ENCODE results near the gene MAGEF1. TPM values are rescaled to one million over a fixed set of nuclear protein-coding genes. Genes with fewer than 3 reads are reported as not detected.

MAGEF1 gene
- total RNA-seq, 1 experiment from 2014 or later, result 31.9 TPM

- Histone ChIP-seq H2BK15ac (ENCODE audit: low read depth, low read length) (no peak overlapping the region), H3K4ac (ENCODE audit: low read depth, low read length) (no peak overlapping the region), H3K4me2 (ENCODE audit: insufficient read depth, insufficient read length, low read length) (no peak overlapping the region), H3T11ph (ENCODE audit: low read length) (no peak overlapping the region), H3K9ac (ENCODE audit: extremely low read depth, insufficient read length, low read length) (no peak overlapping the region), H2BK5ac (ENCODE audit: insufficient read length, low read length) (no peak overlapping the region), H3K79me2 (ENCODE audit: insufficient read depth, low read length) (no peaks in the 10 kb centered on the region), H3K4me1 (ENCODE audit: insufficient read depth, low read length) (peaks cover 7% of the 10 kb centered on the region; the same call in 1 of the 2 replicates), H3K79me1 (ENCODE audit: insufficient read depth, low read depth, low read length, poor library complexity, severe bottlenecking) (no peaks in the 10 kb centered on the region), H2BK12ac (ENCODE audit: insufficient read length, low read depth, low read length) (no peak overlapping the region), H3K9me3 (ENCODE audit: control insufficient read depth, low read depth, low read length) (no peaks in the 10 kb centered on the region), H4K8ac (replicated peaks; ENCODE audit: insufficient read length, low read depth, low read length) (no peak overlapping the region), H3K18ac (ENCODE audit: insufficient read length, low read depth, low read length) (no peak overlapping the region), H3K27me3 (ENCODE audit: insufficient read depth, low read length) (no peaks in the 10 kb centered on the region), H3K56ac (ENCODE audit: insufficient read length, low read depth, low read length) (no peak overlapping the region), H2BK120ac (ENCODE audit: low read depth, low read length, poor library complexity, severe bottlenecking) (no peak overlapping the region), H4K20me1 (ENCODE audit: control insufficient read depth, insufficient read depth, insufficient read length) (peaks cover 2% of the 10 kb centered on the region), H3K27ac (ENCODE audit: insufficient read length, low read depth, low read length) (no peak overlapping the region), H4K5ac (ENCODE audit: insufficient read length, low read depth, low read length) (no peak overlapping the region), H2AFZ (ENCODE audit: low read length) (no peak overlapping the region), H2AK5ac (ENCODE audit: insufficient read length, low read length) (no peak overlapping the region), H3K14ac (ENCODE audit: insufficient read depth, low read length) (no peak overlapping the region), H2BK20ac (ENCODE audit: low read depth, low read length, poor library complexity, severe bottlenecking) (no peak overlapping the region), H4K91ac (ENCODE audit: insufficient read length, low read depth, low read length) (no peak overlapping the region), H3K23ac (ENCODE audit: insufficient read length, low read depth, low read length) (no peak overlapping the region), H3K23me2 (ENCODE audit: insufficient read length, low read depth, low read length, poor library complexity, severe bottlenecking) (no peaks in the 10 kb centered on the region)
- DNase-seq, result no peak
- Mint-ChIP-seq H3K9me3 (peaks cover 0 to 3% of the 10 kb centered on the region in 2 experiments; a peak in 1 of 5 replicates), H3K36me3 (ENCODE audit: insufficient read depth in 1 of 3, low read depth in 3 of 3) (no peaks in the 10 kb centered on the region), H3K27ac (no peak overlapping the region), H3K4me3 (no peak overlapping the region), H3K27me3 (ENCODE audit: low read depth) (peaks cover 14% of the 10 kb centered on the region), H3K4me1 (peaks cover 41 to 71% of the 10 kb centered on the region in 2 experiments)
- no CpG with 5 or more reads among the region's 6 CpGs for WGBS (ENCODE audit: extremely low coverage, insufficient read length, low lambda C conversion rate)
- TF ChIP-seq CTCF (conservative IDR thresholded peaks at IDR 0.05), result no peak
These were observed 48.5 kb downstream of the MAGEF1 start for GRCh38 chr3:184663356-184663755.
